Gastroesophageal sphincter (tissue), 3 donors: ENCODE measurements around the gene SBK1.

Source experiments
- CTCF ChIP-seq, 4 experiments: fragments of 200-600 bp in 2 of 4; fragments of 450-650 bp in 2 of 4; sonication (generic) in 1 of 4; IDR thresholded peaks; one replicate each; pipeline ENCODE4 v1.5.1; 2017 to 2019; ENCODE audit warnings: antibody characterized with exemption in 4 of 4, mild to moderate bottlenecking in 2 of 4, moderate library complexity in 2 of 4
- POLR2A ChIP-seq, 2 donors: fragments of 450-650 bp; IDR thresholded peaks; one replicate each; pipeline ENCODE4 v1.6.1; 2017; ENCODE audit warnings: antibody characterized with exemption in 2 of 2, mild to moderate bottlenecking in 2 of 2, moderate library complexity in 1 of 2
- POLR2AphosphoS5 ChIP-seq: sonication (generic); formaldehyde crosslinking; IDR thresholded peaks from one replicate; pipeline ENCODE4 v1.6.1; 2017; ENCODE audit warnings: antibody characterized with exemption

DNA sequence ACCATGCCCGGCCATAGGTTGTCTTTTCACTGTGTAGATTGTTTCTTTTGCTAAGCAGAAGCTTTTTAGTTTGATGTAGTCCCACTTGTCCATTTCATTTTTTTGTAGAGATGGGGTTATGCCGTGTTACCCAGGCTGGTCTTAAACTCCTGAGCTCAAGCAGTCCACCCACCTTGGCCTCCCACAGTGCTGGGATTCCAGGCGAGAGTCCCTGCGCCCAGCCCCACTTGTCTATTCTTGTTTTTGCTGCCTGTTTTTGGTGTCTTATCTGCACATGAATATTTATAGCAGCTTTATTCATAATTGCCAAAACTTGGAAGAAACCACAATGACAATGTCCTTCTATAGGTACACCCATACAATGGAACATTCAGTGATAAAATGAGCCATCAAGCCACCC is 18.8 kb upstream of the SBK1 start:
- no peak for TF ChIP-seq CTCF (IDR thresholded peaks at IDR 0.05)
- TF ChIP-seq POLR2AphosphoS5: no peak
- no peak for TF ChIP-seq POLR2A (IDR thresholded peaks at IDR 0.05)
